Measurements from ENCODE around the gene SKAP2. TPM values are rescaled to one million over a fixed set of nuclear protein-coding genes. Genes with fewer than 3 reads are reported as not detected.

Gene SKAP2, protein sequence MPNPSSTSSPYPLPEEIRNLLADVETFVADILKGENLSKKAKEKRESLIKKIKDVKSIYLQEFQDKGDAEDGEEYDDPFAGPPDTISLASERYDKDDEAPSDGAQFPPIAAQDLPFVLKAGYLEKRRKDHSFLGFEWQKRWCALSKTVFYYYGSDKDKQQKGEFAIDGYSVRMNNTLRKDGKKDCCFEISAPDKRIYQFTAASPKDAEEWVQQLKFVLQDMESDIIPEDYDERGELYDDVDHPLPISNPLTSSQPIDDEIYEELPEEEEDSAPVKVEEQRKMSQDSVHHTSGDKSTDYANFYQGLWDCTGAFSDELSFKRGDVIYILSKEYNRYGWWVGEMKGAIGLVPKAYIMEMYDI
- total RNA-seq = 43.3 and 48.1 TPM in 2 replicates
- 18.0 TPM for polyA plus RNA-seq (2012)

DNA sequence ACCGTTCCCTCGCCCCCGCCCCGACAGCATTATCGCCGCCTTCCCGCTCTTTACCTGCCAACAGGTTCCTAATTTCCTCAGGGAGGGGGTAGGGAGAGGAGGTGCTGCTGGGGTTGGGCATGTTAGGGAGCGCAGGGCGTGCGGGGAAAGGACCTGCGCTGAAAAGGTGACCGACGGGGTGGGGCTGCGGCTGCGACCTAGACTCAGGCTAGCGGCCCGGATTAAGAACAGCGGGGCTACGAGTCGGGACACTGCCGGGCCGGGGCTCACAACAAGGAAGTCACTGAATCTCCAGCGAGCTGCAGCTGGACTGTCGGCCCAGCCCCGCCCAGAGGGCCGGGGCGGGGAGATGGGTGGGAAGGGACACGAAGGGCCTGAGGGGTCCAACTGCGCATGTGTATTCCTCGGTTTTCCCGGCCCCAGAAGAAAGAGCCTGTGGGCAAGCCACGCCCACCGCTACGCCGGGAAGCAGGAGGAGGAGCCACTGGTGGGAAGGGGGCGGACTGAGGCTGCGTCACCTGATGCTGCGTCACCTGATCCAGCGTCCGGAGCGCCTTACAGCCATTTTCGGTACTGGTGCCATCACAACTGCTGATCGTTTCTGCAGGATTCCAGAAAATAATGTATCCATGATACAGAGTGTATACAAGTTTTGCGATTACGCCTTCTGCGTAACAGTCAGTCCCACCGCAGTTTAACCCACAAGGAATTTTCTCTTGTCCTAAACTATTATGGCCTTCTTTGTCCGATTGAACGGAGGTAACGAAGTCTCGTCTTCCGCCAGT is at the start of gene SKAP2:
Gene SKAP2, minus strand, starts transcription at position 282 of the 785 bp plus-strand sequence. Its CDS starts 161 bp downstream, at position 121.
- peak; percentile 100 for DNase-seq (ENCODE audit: low read depth)

DNA sequence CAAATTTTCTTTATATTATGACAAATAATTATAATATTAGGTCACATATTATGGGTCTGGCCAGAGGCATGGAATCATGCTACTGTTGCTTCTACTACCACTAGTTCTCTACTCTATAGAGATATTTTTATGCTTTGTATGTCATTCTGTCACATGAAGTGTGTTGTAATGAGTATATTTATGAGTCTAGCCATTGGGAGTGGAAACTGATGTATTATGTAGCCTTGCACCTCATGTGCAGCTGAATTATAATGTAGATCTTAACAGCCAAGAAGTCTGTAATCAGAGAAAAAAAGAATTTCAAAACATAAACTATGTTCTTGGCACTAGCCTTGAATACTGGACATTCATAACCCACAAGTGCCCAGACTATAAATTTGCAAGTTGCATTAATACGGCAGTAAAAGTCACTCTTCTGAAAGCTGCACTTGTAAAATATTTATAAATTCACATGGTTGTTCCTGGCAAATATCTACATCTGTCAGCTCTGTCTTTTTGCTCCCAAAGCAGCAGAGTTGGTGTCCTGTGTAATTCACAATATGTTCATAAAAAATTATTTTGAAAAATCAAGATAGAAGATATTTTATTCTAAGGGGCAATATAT is 48.6 kb upstream of the SKAP2 start:
- no peak for DNase-seq (ENCODE audit: low read depth)

DNA sequence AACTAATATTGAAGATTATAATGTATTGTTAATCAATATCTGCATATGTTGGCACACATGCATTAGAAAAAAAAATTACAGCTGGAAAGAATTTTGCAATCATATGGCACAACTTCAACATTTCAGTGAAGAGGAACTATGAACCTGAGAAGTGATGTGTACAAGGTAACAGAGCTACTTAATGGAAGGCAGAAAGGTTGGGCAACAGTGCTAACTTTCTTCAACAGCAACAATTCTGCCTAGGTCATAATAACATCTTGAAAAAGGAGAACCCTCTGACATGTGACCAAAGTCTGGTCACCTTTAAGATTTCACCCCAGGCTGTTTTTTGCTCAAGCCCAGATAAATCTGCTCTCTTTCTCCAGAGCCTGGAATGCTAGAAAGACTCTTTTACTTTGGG is 47.9 kb upstream of the SKAP2 start:
- no peak for DNase-seq (ENCODE audit: low read depth)

DNA sequence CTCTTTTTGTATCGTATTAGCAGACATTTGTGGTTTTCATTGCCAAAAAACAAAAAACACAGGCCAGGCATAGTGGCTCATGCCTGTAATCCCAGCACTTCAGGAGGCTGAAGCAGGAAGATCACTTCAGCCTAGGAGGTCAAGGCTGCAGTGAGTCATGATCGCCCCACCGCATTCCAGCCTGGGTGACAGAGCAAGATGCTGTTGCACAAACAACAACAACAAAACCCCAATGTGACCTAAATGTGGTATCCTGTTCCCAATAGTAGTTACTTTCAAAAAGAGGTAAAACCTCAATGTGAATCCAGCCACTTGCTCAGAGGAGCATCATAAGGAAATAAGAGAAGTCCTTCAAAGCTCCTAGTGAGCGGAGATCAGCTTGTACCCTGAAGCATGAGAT is 45.8 kb upstream of the SKAP2 start:
- peak; percentile 80 for DNase-seq (ENCODE audit: low read depth)

DNA sequence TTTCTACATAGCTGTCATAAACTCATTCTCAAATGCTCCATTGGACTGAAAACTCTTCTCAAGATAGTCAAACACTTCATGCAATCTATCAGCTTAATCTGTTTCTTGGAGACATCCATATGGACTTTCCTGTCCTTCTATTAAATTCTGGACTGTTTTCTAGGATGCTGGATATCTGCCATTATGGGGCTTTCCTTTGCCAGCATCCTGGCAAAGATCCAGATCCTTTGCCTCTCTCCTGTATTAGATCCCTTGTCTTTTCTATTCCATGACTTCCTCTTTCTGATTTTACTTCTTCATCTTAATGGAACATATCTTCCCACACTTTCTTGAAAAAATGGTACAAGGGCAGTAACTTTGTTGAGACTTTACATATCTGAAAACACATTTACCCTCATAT is 35.9 kb upstream of the SKAP2 start:
- DNase-seq (ENCODE audit: low read depth) = peak; percentile 32

DNA sequence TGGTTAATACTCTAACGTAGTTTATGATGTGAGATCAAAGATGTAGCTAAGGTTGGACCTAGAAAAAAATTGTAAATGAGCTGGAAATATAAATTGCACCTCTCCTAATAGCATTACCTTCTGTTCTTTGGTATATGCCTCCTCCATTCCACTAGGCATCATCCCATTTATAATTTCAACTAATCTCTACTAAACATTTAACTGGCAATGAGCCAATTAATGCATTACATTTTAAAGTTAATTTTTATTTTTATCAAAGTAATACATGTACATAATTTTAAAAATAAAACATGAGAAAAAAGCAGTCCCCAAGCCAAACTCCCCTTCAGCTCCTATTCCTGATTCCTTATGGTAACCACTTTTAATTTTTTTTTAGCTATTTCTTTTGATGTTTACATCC is 35.1 kb upstream of the SKAP2 start:
- DNase-seq (ENCODE audit: low read depth) = no peak

DNA sequence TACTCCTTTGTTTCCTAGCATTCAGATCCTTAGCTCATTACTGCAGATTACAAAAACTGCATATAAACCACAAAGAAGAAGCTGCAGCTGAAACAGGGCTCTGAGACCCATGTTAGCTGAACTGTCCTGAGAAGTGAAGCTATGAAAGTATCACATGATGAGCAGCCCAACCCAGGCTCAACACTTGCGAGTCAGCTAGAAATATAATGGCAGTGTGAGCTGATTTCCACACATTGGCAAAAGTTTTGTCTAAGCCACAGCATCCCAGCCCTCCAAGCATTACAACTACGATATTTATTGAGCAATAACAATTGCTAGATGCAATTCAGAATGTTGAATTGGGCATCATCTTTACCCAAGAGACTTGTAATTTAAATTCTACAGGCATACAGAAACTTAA is 34.5 kb upstream of the SKAP2 start:
- peak; percentile 19 for DNase-seq (ENCODE audit: low read depth)

DNA sequence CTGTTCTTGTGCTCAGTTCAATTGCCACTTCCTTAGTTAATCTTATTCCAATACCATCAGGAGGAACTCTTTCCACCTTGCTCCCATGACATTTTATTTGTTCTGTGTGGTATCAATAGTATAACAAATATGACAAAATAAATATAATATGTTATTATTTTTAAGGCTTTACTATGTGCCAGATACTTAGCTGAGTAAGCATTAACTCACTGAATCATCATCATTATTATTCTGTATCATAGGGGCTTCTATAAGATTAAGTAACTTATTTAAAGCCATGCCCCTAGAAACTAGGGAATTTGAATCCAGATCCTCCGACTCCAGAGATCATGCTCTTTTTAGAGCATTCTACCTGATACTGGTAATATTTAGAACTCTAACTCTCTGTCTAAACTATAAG is 33.5 kb upstream of the SKAP2 start:
- DNase-seq (ENCODE audit: low read depth) = no peak

DNA sequence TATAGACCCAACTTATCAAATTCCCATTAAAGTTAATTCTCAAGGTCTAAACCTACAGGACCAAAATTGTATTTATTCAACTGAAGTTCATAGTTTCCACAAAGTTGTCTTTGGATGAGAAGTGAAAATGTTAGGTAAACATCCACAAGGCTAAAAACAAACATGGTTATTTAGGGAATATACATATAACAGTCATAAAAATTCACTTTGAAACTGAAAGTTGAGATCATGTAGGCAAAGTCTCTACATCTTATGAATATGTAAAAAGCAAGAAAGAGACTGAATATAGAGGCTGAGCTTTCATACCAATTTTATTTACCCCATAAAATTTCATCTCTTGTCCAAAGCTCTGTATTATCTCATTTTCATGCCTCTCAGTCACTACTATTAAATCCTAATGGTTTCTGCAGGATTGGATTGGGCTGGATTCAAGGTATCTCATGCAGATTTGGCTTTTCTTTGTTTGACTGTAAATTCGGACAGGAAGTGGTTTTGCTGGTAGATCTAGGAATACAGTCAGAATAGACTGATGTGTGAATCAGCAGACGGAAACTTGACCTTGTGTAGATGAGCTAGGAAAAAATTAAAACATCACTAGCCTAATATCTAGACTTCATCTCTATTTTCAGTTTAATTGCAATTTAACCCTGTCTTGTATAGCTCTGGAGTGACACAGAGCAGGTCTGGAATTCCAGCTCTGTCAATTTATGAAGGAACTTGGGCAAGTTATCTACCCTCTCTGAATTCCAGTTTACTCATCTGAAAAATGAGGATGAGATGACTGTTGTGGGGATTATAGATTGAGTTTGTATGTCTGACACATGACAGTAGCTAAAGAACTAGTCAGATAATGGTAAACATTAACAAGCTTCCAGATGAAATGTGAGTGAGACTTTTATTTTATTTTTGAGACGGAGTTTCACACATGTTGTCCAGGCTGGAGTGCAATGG is 27.3 kb upstream of the SKAP2 start:
- peak; percentile 54 for DNase-seq (ENCODE audit: low read depth)

DNA sequence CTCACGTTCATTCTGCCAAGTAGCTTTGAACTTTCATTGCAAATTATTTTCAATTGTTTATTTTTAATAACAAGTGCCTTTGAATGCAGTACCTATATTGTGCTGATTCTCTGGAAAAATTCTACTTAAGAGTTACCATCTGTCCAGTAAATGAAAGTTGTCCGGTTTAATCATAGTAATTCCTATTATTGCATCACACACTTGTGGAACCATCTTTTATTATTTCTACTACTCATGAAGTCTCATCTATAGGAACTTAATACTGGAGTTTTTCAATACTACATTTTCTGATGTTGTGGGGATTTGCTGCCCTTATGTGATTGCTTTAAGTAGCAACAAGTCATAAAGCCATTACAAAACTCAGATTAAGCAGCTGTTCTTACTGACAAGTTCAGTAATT is 16.5 kb upstream of the SKAP2 start:
- no peak for DNase-seq (ENCODE audit: low read depth)

DNA sequence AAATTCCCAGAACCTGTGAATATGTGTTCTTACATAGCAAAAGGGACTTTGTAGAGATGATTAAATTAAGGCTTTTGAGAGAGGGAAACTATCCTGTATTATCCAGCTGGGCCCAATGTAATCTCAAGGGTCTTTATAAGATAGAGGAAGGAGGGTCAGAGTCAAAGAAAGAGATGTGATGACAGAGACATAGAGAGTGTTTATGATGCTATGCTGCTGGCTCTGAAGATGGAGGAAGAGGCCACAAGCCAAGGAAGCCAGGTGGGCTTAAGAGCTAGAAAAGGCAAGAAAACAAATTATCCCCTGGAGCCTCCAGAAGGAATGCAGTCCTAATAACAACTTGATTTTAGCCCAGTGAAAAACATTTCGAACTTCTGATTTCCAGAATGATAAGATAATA is 15.3 kb upstream of the SKAP2 start:
- DNase-seq (ENCODE audit: low read depth) = no peak

DNA sequence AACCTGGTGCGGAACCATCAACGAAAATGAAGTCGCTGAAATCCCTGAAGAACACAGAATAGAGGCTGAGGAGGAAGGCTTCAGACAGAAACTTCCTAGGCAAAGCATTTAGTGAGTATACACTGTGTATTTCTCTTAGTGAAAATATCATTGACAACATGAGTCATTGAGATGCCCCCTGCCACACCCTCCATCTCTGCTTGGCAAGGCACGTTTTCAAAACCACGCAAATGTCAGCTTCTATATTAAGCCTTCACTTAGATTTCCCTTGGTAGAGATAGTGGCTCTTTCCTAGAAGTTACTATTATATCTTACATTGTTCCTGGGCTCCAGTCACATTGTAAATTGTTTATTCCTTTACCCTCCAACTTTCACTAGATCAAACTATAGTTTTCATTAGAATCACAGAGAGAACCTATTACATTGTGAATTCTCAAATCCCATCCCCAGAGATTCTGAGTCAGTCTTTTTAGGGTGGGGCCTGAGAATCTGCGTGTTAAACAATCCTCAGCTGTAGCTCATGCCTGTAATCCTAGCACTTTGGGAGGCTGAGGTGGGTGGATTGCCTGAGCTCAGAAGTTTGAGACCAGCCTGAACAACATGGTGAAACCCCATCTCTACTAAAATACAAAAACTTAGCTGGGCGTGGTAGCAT is 4.6 kb upstream of the SKAP2 start:
- DNase-seq (ENCODE audit: low read depth) = peak; percentile 94

DNA sequence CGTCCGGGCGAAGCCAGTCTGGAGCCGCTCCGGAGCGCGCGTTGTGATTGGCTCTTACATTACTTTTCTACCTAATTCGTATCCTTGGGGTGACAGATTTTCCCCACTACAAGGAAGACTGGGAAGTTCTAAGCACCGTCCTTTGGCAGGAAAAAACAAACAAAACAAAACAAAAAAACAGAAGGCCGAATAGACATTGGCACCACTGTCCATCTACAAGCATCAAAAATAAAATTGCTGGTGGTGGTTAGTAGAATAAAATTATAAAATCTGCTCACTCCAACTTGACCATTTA is 651 bp upstream of the SKAP2 start:
- no peak for DNase-seq (ENCODE audit: low read depth)

DNA sequence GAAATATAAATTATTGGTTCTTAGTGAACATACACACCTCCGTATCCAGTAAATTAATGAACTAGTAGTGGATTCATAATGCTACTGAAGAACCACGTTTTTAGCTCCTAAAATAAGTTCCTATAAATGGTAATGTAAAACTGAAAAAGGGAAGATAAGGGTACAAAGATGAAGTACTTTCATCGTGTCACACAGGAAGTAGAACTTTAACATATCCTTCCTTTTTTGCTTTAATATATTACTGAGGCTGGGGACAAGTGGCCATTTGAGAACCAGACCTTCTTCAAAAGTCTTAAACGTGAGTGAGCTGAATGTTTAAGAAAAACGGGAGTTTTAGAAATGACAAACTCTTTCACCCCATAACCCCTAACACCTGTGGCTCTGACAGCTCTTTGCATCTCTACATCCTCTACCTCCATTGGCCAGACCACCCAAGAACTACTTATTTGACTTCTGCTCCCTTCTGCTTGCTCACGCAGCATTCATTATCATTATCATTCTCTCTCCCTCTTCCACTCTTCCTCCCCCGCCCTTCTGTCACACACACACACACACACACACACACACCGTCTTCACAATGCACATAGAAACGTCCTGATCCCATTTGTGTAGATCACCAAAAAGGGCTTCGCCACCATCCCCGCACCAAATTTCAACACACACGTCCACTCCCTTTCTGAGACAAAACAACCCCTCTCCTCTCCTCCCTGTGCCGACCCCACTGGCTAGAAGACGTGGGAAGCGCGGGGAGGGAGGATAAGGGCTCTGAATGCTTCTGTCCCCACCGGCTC is 677 bp downstream of the SKAP2 start:
- peak; percentile 51 for DNase-seq (ENCODE audit: low read depth)

DNA sequence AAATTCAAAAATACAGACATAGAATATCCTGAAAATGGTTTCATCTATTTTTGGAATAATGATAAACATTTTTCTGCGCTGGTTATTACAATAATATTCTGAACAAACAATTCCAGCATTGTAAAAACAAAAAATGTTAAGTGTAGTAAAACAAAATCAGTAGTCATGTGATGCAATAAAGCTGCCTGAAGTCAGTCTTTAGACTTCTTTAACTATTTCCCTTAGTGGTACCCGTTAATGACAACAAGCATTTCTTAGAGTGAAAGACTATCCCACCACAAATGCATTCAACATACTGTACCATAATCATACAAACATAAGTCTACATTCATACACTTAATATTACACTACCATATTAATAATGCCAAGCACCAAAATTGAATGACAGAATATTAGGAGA is 1.6 kb downstream of the SKAP2 start:
- DNase-seq (ENCODE audit: low read depth) = no peak

DNA sequence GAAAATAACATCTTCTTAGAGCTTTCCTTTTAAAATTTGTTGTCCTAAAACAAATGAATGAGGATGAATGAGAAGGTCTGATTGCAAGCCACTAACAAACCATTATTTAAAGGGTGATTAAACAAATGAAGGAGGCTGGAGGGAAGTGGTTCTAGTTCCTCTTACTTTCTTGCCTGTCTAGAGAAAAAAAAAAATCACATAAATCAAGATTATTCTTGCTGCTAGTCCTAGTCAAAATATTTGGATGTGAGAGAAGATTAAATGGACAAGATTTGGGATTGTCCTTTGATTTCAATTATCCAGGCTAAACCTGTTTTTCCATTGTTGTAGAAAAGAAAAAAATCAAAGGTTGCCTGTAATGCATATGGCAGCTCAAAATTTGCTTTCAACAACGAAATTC is 3.3 kb downstream of the SKAP2 start:
- DNase-seq (ENCODE audit: low read depth) = no peak

DNA sequence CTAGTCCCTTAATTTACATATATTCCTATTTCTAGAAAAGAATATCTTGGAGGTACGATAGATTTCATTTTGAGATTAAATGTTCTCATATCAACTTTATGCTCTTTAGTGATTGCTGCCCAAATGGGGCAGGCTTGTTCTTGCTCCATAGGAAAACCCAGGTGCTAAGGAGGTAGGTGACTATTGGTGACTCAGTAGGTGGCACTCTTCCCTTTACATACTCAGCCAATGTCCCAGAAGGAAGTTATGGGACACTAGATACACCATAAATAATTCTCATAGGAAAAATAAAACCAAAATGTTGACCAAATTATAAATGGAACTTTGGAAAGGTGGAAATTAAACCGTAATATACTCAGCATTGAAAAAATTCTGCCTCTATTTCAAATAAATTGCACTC is 4.0 kb downstream of the SKAP2 start:
- peak; percentile 29 for DNase-seq (ENCODE audit: low read depth)

DNA sequence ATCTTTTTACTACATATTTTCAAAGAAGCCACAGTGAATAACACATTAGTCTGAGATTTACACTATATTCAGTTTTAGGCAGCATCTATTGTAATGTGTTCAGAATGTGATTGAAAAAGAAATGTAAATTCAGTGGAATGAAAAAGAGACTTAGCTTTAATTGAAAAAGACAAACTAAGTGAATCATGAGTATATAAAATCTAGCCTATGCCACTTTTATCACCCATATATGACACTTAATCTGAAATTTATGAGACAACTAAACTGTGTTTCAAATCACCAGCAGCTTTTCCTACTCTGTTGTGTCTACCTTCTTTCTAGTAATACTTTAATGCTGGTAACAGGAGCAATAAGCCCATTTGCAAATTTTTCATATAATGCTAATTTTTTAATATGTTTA is 4.7 kb downstream of the SKAP2 start:
- no peak for DNase-seq (ENCODE audit: low read depth)

DNA sequence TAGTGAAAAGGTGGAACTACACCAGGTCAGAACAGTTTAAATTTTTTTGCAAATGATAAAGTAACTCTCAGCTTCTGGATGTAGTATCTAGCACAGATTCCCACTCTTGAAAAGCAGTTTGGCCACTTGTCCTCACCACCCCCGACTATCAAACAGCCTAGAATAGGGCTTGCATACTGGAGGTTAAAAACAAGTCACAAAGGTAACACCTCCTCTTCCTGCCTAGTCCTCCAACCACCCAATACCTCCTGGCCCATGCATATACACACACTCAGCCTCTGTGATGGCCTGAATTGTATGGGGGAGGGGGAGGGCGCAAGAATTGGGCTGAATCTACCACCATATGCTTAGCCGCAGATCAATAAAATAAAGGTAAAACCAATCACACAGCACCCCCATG is 5.7 kb downstream of the SKAP2 start:
- no peak for DNase-seq (ENCODE audit: low read depth)

DNA sequence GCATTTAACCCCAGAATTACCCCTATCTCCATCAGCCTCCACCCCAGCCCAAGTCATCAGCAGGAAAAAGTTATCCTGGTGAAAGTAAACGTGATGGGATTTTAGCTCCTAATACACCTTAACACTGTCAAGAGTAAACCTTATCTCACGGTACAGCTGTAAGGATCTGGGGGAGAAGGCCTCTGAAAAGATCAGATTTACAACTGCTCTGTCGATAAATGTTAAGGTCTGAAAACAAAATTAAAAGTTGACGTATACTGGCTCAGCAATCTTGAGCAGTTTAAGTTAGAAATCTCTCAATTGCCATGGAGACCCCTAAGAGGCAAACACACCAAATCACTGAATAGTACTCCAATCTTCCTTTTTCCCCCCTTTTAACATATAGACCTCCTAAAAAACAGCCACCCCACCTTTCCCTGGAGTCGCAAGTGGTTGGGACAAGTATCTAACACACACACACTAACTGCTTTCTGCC is 6.1 kb downstream of the SKAP2 start:
- DNase-seq (ENCODE audit: low read depth) = no peak
